Activated CD8-positive, alpha-beta T cell treated with anti-CD3 and anti-CD28 coated beads for 36 hours (primary cell): ENCODE measurements around the gene ZMIZ1. TPM values are rescaled to one million over a fixed set of nuclear protein-coding genes. Genes with fewer than 3 reads are reported as not detected.
A peak's percentile ranks its signal among the peaks of the same experiment; 100 is the strongest.
"Not testable (repeated sequence)": the region's sequence is repeated elsewhere in the genome, so short reads cannot be mapped to it uniquely, and the experiment has no call there.

ENCODE experiments used
- ATAC-seq: fragments of 200-7000 bp; cut with Tn5 transposase; one replicate; pipeline ENCODE4 v1.10.0; 2021; ENCODE audit warnings: mild to moderate bottlenecking, moderate library complexity
- CTCF ChIA-PET: fragments of 350-600 bp; sonication (Branson Sonifier 250); formaldehyde crosslinking; loops from one replicate; lab custom pipeline; 2021; ENCODE audit warnings: antibody characterized with exemption; lab: Charles Lee
- POLR2A ChIA-PET: fragments of 350-600 bp; sonication (Branson Sonifier 250); formaldehyde crosslinking; loops from one replicate; lab custom pipeline; 2021; ENCODE audit warnings: antibody characterized with exemption; lab: Charles Lee
- DNase-seq: peaks from one replicate; pipeline ENCODE4 v3.0.0-alpha.2; 2020
- H3K27ac Mint-ChIP-seq: one replicate; pipeline ENCODE4 v1.8.0; 2021; ENCODE audit warnings: mild to moderate bottlenecking, mixed read lengths
- H3K27me3 Mint-ChIP-seq: one replicate; pipeline ENCODE4 v1.8.0; 2021; ENCODE audit warnings: mixed read lengths
- H3K36me3 Mint-ChIP-seq: one replicate; pipeline ENCODE4 v1.8.0; 2021; ENCODE audit warnings: low read depth, mixed read lengths
- H3K4me1 Mint-ChIP-seq: one replicate; pipeline ENCODE4 v1.8.0; 2021; ENCODE audit warnings: low read depth, mixed read lengths
- H3K4me3 Mint-ChIP-seq: one replicate; pipeline ENCODE4 v1.8.0; 2021; ENCODE audit warnings: mild to moderate bottlenecking, moderate library complexity, mixed read lengths
- H3K9me3 Mint-ChIP-seq: one replicate; pipeline ENCODE4 v1.8.0; 2021; ENCODE audit warnings: mixed read lengths
- intact Hi-C: fragments of 100-400 bp; cut with micrococcal nuclease; formaldehyde crosslinking; loops from one replicate; pipeline ENCODE4 v1.10.0; 2022
- total RNA-seq, 2 experiments: library from RNA; stranded (reverse); gene quantifications; one replicate each; pipeline ENCODE4 v1.2.3, GENCODE V29; 2021
- TF ChIP-seq, protein P1 (sequence below): fragments of 200-600 bp; IDR thresholded peaks from one replicate; pipeline ENCODE4 v1.8.0; 2022; ENCODE audit warnings: antibody characterized with exemption, mild to moderate bottlenecking

ZMIZ1 gene
- total RNA-seq, 2 experiments from 2014 or later, result 46.5 to 52.2 TPM

DNA sequence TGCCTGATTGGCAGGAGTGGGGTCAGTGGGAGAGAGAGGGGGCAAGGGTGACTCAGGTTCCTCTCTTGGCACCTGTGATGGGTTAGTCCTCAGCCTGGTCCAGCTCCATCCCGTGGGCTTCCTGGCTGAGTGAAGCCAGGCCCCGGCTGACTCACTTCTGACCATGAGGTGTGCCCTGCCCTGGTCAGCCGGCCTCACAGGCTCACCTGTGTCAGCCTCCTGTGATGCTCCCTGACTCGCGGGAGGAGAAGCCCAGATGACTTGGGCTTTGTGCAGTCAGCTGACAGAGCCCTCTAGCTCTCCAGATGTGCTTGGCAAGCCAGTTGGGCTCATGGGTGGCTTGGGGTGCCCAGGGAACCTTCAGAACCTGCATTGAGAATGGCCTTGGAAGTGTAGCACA, 262.5 kb downstream of the ZMIZ1 start:
- POLR2A ChIA-PET, result interaction anchor here (0.8 to 4.2 kb wide), 8 partner anchors 8 to 46 kb away, joined by 3 to 37 read pairs (median 4); partner anchors contain the start of gene PPIF
- Mint-ChIP-seq H3K27ac (peak overlapping the region; percentile 83), H3K36me3 (no peaks in the 10 kb centered on the region), H3K4me1 (peaks cover 38% of the 10 kb centered on the region), H3K27me3 (no peaks in the 10 kb centered on the region), H3K4me3 (no peak overlapping the region), H3K9me3 (peaks cover 4% of the 10 kb centered on the region)
- DNase-seq, result peak; percentile 33
- TF ChIP-seq, protein P1, sequence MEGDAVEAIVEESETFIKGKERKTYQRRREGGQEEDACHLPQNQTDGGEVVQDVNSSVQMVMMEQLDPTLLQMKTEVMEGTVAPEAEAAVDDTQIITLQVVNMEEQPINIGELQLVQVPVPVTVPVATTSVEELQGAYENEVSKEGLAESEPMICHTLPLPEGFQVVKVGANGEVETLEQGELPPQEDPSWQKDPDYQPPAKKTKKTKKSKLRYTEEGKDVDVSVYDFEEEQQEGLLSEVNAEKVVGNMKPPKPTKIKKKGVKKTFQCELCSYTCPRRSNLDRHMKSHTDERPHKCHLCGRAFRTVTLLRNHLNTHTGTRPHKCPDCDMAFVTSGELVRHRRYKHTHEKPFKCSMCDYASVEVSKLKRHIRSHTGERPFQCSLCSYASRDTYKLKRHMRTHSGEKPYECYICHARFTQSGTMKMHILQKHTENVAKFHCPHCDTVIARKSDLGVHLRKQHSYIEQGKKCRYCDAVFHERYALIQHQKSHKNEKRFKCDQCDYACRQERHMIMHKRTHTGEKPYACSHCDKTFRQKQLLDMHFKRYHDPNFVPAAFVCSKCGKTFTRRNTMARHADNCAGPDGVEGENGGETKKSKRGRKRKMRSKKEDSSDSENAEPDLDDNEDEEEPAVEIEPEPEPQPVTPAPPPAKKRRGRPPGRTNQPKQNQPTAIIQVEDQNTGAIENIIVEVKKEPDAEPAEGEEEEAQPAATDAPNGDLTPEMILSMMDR, result no peak
- peak; percentile 1 for ATAC-seq
- intact Hi-C loops, result no loop called here
- CTCF ChIA-PET, result interaction anchor here (1.0 to 4.7 kb wide), 5 partner anchors 8 to 43 kb away, joined by 3 to 17 read pairs (median 4); no protein-coding TSS in a partner anchor

DNA sequence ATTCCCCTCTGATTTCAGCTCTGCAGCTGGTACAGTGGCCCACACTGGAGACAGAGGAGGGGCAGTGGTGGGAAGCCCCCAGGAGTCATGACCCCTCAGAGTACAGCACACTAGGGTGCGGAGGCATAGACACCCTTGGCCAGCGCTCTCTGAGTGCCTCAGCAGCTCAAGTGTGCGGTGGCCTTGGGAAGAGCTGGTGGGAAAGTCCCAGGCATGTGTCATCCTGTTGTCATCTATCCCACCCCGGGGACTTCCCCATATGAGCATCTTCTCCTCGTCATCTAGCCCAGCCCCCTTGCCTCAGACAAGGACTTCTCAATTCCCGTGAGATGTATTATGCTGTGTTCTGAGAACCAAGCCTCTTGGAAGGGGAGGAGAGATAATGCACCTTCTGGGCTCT, 262.9 kb downstream of the ZMIZ1 start:
- intact Hi-C loops, result no loop called here

DNA sequence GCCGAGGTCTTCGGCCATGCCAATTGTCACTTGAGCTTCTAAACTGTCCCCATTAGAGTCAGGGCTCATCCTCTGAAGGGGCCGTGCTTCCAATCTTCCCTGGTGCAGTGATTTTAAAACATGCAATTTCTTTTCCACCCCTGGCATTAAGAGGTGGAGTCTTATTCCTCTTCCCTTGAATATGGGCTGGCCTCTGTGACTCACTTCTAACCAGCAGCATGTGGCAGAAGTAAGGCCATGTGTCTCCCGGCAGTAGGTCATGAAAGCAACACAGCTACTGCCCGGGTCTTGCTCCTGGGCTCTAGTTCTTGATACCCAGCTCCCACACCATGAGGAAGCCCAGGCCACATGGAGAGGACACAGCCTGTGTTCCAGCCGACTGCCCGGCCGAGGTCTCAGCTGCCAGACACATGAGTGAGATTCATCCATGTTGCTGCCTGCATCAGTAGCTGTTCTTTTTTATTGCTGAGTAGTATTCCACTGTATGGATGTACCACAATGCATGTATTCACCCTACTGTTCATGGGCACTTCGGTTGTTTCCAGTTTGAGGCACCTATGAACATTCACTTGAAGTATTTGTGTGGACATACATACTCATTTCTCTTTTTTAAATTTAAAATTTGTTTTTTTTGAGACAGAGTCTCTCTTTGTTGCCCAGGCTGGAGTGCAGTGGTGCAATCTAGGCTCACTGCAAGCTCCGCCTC, 264.0 kb downstream of the ZMIZ1 start:
- H3K36me3 Mint-ChIP-seq, H3K27me3 Mint-ChIP-seq, H3K9me3 Mint-ChIP-seq, DNase-seq, ATAC-seq, intact Hi-C loops, H3K4me3 Mint-ChIP-seq: not testable (repeated sequence)
- ChIA-PET POLR2A (interaction anchor here (0.9 to 4.2 kb wide), 3 partner anchors 10 to 15 kb away, joined by 3 to 37 read pairs (median 13); partner anchors contain the start of gene PPIF), CTCF (interaction anchor here (3.0 to 4.7 kb wide), 2 partner anchors 15 to 16 kb away, joined by 17 to 25 read pairs; partner anchors contain the start of gene PPIF)
- Mint-ChIP-seq H3K4me1 (peaks cover 38% of the 10 kb centered on the region), H3K27ac (peak overlapping the region; percentile 61)

More for the DNA sequence above, 262.9 kb downstream of the ZMIZ1 start:
- Mint-ChIP-seq H3K4me1 (peaks cover 38% of the 10 kb centered on the region), H3K27ac (peak overlapping the region; percentile 83), H3K9me3 (peaks cover 4% of the 10 kb centered on the region), H3K27me3 (no peaks in the 10 kb centered on the region), H3K4me3 (no peak overlapping the region), H3K36me3 (no peaks in the 10 kb centered on the region)
- peak; percentile 97 for ATAC-seq
- DNase-seq, result peak; percentile 94
- TF ChIP-seq, protein P1, result no peak
- ChIA-PET POLR2A (interaction anchor here (0.8 to 4.2 kb wide), 6 partner anchors 8 to 47 kb away, joined by 3 to 37 read pairs (median 4); partner anchors contain the start of gene PPIF), CTCF (interaction anchor here (1.0 to 4.7 kb wide), 5 partner anchors 9 to 43 kb away, joined by 3 to 17 read pairs (median 4); no protein-coding TSS in a partner anchor)

DNA sequence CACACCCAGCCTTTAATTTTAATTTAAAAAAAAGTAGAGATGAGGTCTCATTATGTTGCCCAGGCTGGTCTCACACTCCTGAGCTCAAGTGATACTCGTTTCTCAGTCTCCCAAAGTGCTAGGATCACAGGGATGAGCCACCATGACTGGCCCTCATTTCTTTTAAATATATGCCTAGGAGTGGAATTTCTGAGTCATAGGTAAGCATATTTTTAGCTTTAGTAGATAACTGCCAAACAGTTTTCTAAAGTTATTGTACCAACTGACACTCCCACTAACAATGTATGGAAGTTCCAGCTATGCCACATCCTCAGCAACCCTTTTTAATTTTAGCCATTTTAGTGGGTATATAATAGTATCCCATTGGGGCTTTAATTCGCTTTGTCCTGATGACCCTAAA, 264.7 kb downstream of the ZMIZ1 start:
- intact Hi-C loops, result no loop called here
- no peaks in the 10 kb centered on the region for H3K36me3 Mint-ChIP-seq
- ChIA-PET CTCF (interaction anchor here (1.1 to 4.7 kb wide), 4 partner anchors 14 to 57 kb away, joined by 3 to 25 read pairs (median 12); partner anchors contain the start of gene PPIF), POLR2A (interaction anchor here (1.1 to 4.2 kb wide), 2 partner anchors 13 to 16 kb away, joined by 4 to 37 read pairs; partner anchors contain the start of gene PPIF)
- peaks cover 38% of the 10 kb centered on the region for H3K4me1 Mint-ChIP-seq
- TF ChIP-seq, protein P1, result no peak
- DNase-seq (peak; percentile 27), ATAC-seq (no peak)
- H3K9me3 Mint-ChIP-seq, result peaks cover 4% of the 10 kb centered on the region
- no peak overlapping the region for H3K4me3 Mint-ChIP-seq
- no peaks in the 10 kb centered on the region for H3K27me3 Mint-ChIP-seq
- peak overlapping the region; percentile 47 for H3K27ac Mint-ChIP-seq

DNA sequence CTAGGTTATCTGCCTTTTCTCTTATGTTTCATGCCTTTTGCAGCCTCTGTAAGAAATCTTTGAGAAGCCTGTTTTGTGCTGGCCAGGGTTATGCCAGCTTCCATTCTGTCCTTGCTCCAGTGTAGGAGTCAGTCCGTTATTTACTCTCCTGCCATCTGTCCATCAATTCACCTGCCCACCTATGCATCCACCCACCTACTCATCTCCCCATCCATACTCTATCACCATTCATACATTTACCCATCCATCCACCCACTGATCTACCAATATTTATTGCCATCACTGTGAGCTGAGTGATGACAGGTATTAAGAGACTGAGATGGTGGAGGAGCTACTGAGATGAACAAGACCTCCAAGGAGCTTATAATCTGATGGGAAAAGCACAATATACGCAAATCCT, 265.8 kb downstream of the ZMIZ1 start:
- intact Hi-C loops, result no loop called here
- DNase-seq (no peak), ATAC-seq (no peak)
- CTCF ChIA-PET, result interaction anchor here (1.1 to 3.0 kb wide), 5 partner anchors 10 to 56 kb away, joined by 3 to 25 read pairs (median 6); partner anchors contain the start of gene PPIF
- TF ChIP-seq, protein P1, result no peak
- Mint-ChIP-seq H3K27me3 (no peaks in the 10 kb centered on the region), H3K4me3 (no peak overlapping the region), H3K36me3 (no peaks in the 10 kb centered on the region), H3K27ac (no peak overlapping the region), H3K9me3 (peaks cover 4% of the 10 kb centered on the region), H3K4me1 (peaks cover 35% of the 10 kb centered on the region)
- POLR2A ChIA-PET, result interaction anchor here (0.6 to 1.6 kb wide), 6 partner anchors 11 to 51 kb away, joined by 3 to 8 read pairs (median 3); partner anchors contain the start of gene PPIF
